ENCODE results near the gene IBA57. TPM values are rescaled to one million over a fixed set of nuclear protein-coding genes. Genes with fewer than 3 reads are reported as not detected.

IBA57 gene
- total and polyA plus RNA-seq, 4 donors: 2.8 to 21.4 (median 6.9) TPM

DNA sequence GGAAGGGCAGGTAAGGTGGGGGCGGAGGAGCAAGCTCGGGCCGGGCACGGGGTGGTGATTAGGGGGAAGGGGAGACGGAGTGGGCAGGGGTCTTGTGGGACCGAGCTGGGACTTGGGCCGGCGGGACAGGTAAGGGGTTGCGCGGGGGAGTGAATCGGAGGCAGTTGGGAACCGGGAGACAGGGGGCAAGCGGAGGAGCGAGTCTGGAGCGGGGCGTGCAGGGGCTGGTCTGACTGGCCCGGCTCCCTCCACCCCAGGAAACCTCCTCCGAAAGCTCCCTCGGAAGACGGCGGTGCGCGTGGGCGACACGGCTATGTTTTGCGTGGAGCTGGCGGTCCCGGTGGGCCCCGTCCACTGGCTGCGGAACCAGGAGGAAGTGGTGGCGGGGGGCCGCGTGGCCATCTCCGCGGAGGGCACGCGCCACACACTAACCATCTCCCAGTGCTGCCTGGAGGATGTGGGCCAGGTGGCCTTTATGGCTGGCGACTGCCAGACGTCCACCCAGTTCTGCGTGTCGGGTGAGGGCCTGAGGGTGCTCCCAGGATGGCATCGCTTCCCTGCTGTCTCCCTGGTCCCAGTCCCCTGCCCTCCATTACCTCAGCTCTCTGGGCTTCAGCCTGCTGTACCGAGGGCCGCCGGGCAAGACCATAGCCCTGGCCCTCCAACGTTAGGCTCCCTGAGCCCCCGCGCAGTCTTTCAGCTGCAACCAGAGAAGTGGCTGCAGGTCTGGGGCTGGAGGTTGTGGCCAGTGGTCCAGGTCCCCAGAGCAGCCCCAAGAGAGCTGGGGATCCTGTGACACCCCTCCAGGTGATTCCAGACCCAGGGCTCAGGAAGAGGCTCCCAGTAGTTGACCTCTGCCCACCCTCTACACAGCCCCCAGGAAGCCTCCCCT, 48.6 kb downstream of the IBA57 start:
- no peak overlapping the region for H3K9ac ChIP-seq (ENCODE audit: insufficient read depth in 1 of 2, low read length in 2 of 2)
- TF ChIP-seq, protein P1, sequence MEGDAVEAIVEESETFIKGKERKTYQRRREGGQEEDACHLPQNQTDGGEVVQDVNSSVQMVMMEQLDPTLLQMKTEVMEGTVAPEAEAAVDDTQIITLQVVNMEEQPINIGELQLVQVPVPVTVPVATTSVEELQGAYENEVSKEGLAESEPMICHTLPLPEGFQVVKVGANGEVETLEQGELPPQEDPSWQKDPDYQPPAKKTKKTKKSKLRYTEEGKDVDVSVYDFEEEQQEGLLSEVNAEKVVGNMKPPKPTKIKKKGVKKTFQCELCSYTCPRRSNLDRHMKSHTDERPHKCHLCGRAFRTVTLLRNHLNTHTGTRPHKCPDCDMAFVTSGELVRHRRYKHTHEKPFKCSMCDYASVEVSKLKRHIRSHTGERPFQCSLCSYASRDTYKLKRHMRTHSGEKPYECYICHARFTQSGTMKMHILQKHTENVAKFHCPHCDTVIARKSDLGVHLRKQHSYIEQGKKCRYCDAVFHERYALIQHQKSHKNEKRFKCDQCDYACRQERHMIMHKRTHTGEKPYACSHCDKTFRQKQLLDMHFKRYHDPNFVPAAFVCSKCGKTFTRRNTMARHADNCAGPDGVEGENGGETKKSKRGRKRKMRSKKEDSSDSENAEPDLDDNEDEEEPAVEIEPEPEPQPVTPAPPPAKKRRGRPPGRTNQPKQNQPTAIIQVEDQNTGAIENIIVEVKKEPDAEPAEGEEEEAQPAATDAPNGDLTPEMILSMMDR (IDR thresholded peaks at IDR 0.05; ENCODE audit: control extremely low read depth, extremely low read depth): no peak
- DNase-seq: no peak
- no peak overlapping the region for H3K27ac ChIP-seq (ENCODE audit: low read depth in 1 of 2, low read length in 1 of 2)
- peaks cover 0 to 4% (median 0%) of the 10 kb centered on the region in 4 donors for H3K9me3 ChIP-seq (ENCODE audit: control insufficient read depth in 4 of 4, insufficient read depth in 3 of 4, low read length in 3 of 4)
- H3K36me3 ChIP-seq (ENCODE audit: control insufficient read depth in 4 of 4, insufficient read depth in 4 of 4, low read length in 4 of 4): peaks cover 0 to 16% (median 2%) of the 10 kb centered on the region in 4 donors
- WGBS, 2 donors: 27 to 35% methylated on average over 46 to 48 of the region's 48 CpGs
- peak; percentile 3 for ATAC-seq (ENCODE audit: insufficient read depth, low FRiP score)
- H3K4me3 ChIP-seq: peak overlapping the region; percentile 26
- H3K27me3 ChIP-seq (ENCODE audit: control insufficient read depth in 3 of 3, insufficient read depth in 3 of 3, low read length in 2 of 3): no peaks in the 10 kb centered on the region
- peaks cover 0 to 9% (median 0%) of the 10 kb centered on the region in 5 donors for H3K4me1 ChIP-seq (ENCODE audit: control insufficient read depth in 5 of 5, insufficient read depth in 5 of 5, low read length in 5 of 5)

DNA sequence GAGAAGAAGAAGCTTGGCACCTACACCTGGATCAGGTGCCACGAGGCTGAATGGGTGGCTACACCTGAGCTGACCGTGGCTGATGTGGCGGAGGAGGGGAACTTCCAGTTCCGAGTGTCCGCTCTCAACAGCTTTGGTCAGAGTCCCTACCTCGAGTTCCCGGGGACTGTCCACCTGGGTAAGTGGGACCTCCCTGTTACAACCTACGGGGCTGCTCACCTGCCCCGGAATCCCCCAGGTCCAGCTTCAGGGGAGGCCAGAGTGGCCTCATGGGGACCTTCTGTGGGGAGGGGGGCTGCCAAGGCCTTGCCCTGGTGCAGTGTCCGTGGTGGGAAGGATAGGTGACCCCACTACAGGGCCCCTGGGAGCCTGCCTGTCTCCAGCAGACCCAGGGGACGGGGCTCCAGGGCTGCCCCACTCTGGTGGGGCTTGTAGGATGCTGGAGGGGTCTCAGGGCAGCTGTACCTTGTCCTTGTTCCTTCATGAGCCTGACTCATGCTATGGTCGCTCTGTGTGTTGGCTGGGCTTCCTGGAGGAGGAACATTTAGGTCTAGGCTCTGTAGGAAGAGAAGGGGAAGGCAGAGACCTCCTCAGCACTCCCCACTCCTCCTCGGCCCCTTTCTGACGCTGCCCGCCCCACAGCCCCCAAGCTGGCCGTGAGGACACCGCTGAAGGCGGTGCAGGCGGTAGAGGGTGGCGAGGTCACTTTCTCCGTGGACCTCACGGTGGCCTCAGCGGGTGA, 49.5 kb downstream of the IBA57 start:
- no peak for DNase-seq

DNA sequence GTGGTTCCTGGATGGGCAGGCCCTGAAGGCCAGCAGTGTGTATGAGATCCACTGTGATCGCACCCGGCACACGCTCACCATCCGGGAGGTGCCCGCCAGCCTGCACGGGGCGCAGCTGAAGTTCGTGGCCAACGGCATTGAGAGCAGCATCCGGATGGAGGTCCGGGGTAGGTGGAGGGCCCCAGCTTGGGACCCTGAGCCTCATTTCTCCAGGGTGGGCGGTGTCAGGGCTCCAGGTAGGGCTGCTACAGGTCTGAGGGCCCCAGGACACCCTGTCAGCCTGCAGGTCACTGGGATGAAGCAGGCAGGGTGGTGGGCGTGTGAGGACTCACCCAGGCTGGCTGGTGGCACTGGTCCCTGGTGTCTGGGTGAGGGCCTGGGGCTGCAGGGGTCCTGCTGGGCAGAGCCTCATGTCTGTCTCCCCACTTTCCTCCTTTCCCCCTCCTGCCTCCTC, 50.1 kb downstream of the IBA57 start:
- 95 to 97% methylated on average over 13 of the region's 13 CpGs for WGBS, 2 donors
- Histone ChIP-seq H3K4me3 (no peak overlapping the region), H3K27ac (ENCODE audit: low read depth in 1 of 2, low read length in 1 of 2) (no peak overlapping the region), H3K36me3 (ENCODE audit: control insufficient read depth in 4 of 4, insufficient read depth in 4 of 4, low read length in 4 of 4) (peaks cover 0 to 24% (median 4%) of the 10 kb centered on the region in 4 donors), H3K9ac (ENCODE audit: insufficient read depth in 1 of 2, low read length in 2 of 2) (no peak overlapping the region), H3K9me3 (ENCODE audit: control insufficient read depth in 4 of 4, insufficient read depth in 3 of 4, low read length in 3 of 4) (peaks cover 0 to 6% (median 0%) of the 10 kb centered on the region in 4 donors), H3K27me3 (ENCODE audit: control insufficient read depth in 3 of 3, insufficient read depth in 3 of 3, low read length in 2 of 3) (no peaks in the 10 kb centered on the region), H3K4me1 (ENCODE audit: control insufficient read depth in 5 of 5, insufficient read depth in 5 of 5, low read length in 5 of 5) (peaks cover 0 to 9% (median 0%) of the 10 kb centered on the region in 5 donors)
- TF ChIP-seq, protein P1 (IDR thresholded peaks at IDR 0.05; ENCODE audit: control extremely low read depth, extremely low read depth): no peak
- ATAC-seq (ENCODE audit: insufficient read depth, low FRiP score): no peak
- DNase-seq: no peak

More for the DNA sequence above, 49.5 kb downstream of the IBA57 start:
- ATAC-seq (ENCODE audit: insufficient read depth, low FRiP score): no peak
- Histone ChIP-seq H3K9me3 (ENCODE audit: control insufficient read depth in 4 of 4, insufficient read depth in 3 of 4, low read length in 3 of 4) (peaks cover 0 to 4% (median 0%) of the 10 kb centered on the region in 4 donors), H3K36me3 (ENCODE audit: control insufficient read depth in 4 of 4, insufficient read depth in 4 of 4, low read length in 4 of 4) (peaks cover 0 to 24% (median 4%) of the 10 kb centered on the region in 4 donors), H3K27ac (ENCODE audit: low read depth in 1 of 2, low read length in 1 of 2) (no peak overlapping the region), H3K4me3 (no peak overlapping the region), H3K4me1 (ENCODE audit: control insufficient read depth in 5 of 5, insufficient read depth in 5 of 5, low read length in 5 of 5) (peaks cover 0 to 9% (median 0%) of the 10 kb centered on the region in 5 donors), H3K27me3 (ENCODE audit: control insufficient read depth in 3 of 3, insufficient read depth in 3 of 3, low read length in 2 of 3) (no peaks in the 10 kb centered on the region), H3K9ac (ENCODE audit: insufficient read depth in 1 of 2, low read length in 2 of 2) (no peak overlapping the region)
- TF ChIP-seq, protein P1 (IDR thresholded peaks at IDR 0.05; ENCODE audit: control extremely low read depth, extremely low read depth): no peak
- WGBS, 2 donors: 95% methylated on average over 23 of the region's 23 CpGs

Measured in lung (tissue), 12 donors.